HFF-Myc (cell line): ENCODE measurements around the gene POLE.

ENCODE experiments used
- DNase-seq: peaks from one replicate; pipeline ENCODE4 v3.0.0-alpha.2; 2011; ENCODE audit warnings: low read depth; ENCODE audit errors: extremely low read depth
- H3K4me3 ChIP-seq: replicated peaks from 2 replicates; pipeline ENCODE4 v1.5.1; 2011; ENCODE audit warnings: low read depth, mild to moderate bottlenecking, control low read depth, low read length
- CTCF ChIP-seq: IDR thresholded peaks from 2 replicates; pipeline ENCODE4 v1.5.1; 2012; ENCODE audit warnings: mild to moderate bottlenecking, low read depth, low read length, control low read depth; ENCODE audit errors: missing control alignments

Gene POLE

DNA sequence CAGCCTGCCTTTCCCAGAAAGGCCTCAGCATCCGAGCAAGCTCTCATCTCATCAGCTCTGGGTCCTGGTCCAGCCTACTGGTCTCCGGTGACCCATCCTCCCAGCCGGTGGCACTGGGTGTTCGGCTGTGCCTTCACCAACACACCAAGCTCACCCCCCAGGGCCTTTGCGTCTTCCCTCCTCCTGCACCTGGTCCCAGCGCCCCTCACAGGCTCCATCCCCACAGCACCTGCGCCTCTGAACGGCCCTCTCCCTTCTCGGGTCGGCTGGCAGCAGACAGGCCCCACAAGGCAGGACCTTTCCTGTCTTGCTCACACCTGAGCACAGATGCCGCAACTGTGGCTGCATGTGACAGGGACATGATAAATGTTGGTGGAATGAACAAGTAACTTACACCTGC, 55.5 kb downstream of the POLE start:
- no peak for TF ChIP-seq CTCF
- no peak overlapping the region for H3K4me3 ChIP-seq
- no peak for DNase-seq

DNA sequence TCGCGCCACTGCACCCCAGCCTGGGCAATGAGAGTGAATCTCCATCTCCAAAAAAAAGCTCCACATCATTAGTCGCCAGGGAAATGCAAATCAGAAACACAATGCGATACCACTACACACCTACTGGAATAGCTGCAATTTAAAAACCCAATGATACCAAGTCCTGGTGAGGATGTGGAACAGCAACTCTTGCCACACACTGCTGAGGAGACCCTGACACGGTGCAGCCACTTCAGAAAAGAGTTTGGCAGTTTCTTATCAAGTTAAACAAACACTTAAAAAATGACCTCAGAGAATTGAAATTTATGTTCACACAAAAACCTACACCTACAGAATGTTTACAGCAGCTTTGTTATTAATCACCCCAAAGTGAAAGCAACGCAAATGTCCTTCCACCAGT, 56.5 kb downstream of the POLE start:
- H3K4me3 ChIP-seq: no peak overlapping the region
- no peak for TF ChIP-seq CTCF
- DNase-seq: no peak

DNA sequence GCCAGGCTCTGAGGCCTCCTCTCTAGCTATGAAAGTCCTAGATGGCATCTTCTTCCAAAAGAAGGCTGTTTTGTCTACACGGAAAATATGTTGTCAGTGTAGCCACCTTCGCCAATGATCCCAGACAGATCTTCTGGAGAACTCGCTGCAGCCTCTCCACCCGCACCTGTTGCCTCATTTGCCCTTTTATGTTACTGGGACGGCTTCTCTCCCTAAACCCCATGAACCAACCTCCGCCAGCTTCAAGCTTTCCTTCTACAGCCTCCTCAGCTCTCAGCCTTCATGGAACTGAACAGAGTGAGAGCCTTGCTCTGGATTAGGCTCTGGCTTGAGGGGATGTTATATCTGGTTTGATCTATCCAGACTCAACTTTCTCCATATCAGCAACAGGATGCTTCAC, 57.8 kb downstream of the POLE start:
- DNase-seq: no peak
- no peak overlapping the region for H3K4me3 ChIP-seq
- no peak for TF ChIP-seq CTCF

DNA sequence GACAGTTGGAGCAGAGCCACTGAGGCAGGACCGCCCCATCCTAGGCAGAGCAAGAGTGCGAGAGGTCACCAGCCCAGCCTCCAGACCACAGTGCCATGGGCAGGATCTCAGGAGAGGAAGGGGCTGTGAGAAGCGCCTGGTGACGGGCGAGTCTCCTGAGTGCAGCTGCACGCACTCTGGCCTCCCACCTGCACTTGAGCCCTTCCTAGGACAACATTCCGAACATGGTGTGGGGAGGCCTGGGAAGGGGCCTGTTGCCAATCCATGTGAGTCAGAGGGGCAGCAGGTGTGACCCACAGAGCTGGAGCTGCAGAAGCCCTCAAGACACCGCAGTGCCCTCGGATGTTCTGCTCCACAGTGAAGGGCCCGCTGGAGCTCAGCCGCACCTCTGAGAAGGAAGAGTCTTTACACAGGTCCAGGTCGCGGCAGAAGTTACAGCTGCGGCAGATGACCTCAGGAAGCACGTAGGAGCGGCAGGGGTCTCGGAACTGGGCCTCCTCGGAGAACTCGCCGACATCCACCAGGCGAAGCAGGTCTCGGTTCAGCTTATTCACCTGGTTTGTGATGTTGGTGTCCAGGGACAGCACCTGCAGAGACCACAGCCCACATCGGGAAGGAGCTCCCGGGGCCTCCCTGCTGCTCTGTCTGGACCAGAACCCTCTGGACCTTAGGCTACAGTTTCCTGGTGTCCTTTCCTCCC, 61.3 kb downstream of the POLE start:
- no peak overlapping the region for H3K4me3 ChIP-seq
- DNase-seq: no peak
- TF ChIP-seq CTCF: no peak

GRCh38 chr12:132624910-132625630, 62.1 kb downstream of the POLE start:
- H3K4me3 ChIP-seq: no peak overlapping the region
- DNase-seq: no peak
- TF ChIP-seq CTCF: no peak

DNA sequence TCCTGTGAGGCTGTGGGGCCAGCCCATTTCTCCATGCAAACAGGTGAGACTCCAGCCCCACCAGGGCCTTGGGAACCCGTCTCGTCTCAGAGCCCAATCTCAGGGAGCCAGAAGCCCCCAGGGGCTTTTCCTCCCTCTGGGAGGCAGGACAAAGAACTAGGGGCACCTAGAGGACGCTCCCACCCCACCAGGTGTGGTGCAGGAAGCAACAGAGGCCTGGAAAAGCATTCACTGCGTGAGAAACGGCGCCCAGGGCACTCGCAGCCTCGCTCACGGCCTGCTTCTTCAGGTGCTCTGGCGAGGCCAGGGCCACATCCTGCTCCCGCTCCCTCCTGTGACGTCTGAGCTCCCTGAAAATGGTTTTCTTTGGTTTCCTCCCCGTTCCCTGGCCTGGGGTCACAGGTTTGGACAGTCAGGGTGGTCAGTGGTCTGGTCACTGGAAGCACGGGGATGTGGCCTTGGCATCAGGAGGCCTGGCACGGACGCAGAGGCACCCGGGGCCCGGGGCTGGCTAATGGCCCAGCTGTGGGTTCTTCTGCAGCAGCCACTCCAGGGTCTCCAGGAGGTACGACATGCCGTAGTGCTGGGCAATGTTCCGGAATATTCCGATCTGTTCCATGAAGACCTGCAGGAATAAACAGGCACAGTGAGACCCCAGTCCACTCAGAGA, 62.8 kb downstream of the POLE start:
- no peak for TF ChIP-seq CTCF
- DNase-seq: no peak
- H3K4me3 ChIP-seq: no peak overlapping the region
